VCaP (cell line): ENCODE measurements around the gene ZC3HAV1.
A peak's percentile ranks its signal among the peaks of the same experiment; 100 is the strongest.
"Not testable (repeated sequence)": the region's sequence is repeated elsewhere in the genome, so short reads cannot be mapped to it uniquely, and the experiment has no call there.

ENCODE experiments used
- H3K27ac ChIP-seq: fragments of 450-650 bp; 2 replicates; pipeline ENCODE4 v1.5.1; 2017
- CTCF ChIP-seq: fragments of 450-650 bp; conservative IDR thresholded peaks from 2 replicates; pipeline ENCODE4 v1.5.1; 2017; ENCODE audit warnings: mild to moderate bottlenecking, moderate library complexity

The ZC3HAV1 gene

GRCh38 chr7:139109188-139109982 is at the start of gene ZC3HAV1:
TSS of gene ZC3HAV1 (minus strand) at chr7:139109720. CDS start at chr7:139109331, 389 bp downstream.
- H3K27ac ChIP-seq: peak within 1 kb of the TSS; percentile 97
- no peak for TF ChIP-seq CTCF

- no peak overlapping the region for H3K27ac ChIP-seq
- no peak for TF ChIP-seq CTCF
Observed at GRCh38 chr7:139153832-139154231, 44.3 kb upstream of the ZC3HAV1 start.

- TF ChIP-seq CTCF: no peak
- no peak overlapping the region for H3K27ac ChIP-seq
Observed at GRCh38 chr7:139152149-139152548, 42.6 kb upstream of the ZC3HAV1 start.

- TF ChIP-seq CTCF: no peak
- no peak overlapping the region for H3K27ac ChIP-seq
Observed at GRCh38 chr7:139139150-139139549, 29.6 kb upstream of the ZC3HAV1 start.

GRCh38 chr7:139133335-139134139 is 24.0 kb upstream of the ZC3HAV1 start:
- TF ChIP-seq CTCF: no peak
- peak overlapping the region; percentile 77 for H3K27ac ChIP-seq

- no peak for TF ChIP-seq CTCF
- H3K27ac ChIP-seq: peak overlapping the region; percentile 77
Observed at GRCh38 chr7:139132887-139133286, 23.4 kb upstream of the ZC3HAV1 start.

GRCh38 chr7:139131601-139132041 is 22.1 kb upstream of the ZC3HAV1 start:
- no peak for TF ChIP-seq CTCF
- no peak overlapping the region for H3K27ac ChIP-seq

GRCh38 chr7:139129814-139130213 is 20.3 kb upstream of the ZC3HAV1 start:
- not testable (repeated sequence) for H3K27ac ChIP-seq
